Mucosa of gallbladder (tissue), 1 donor: ENCODE data around the gene MAN2A2. TPM values are rescaled to one million over a fixed set of nuclear protein-coding genes. Genes with fewer than 3 reads are reported as not detected.
"Not testable (repeated sequence)": the region's sequence is repeated elsewhere in the genome, so short reads cannot be mapped to it uniquely, and the experiment has no call there.

Source experiments
- DNase-seq: peaks from one replicate; pipeline ENCODE4 v3.0.0-alpha.2; 2020; ENCODE audit warnings: low spot score
- total RNA-seq: library from RNA; stranded (reverse); gene quantifications from one replicate; pipeline ENCODE4 v1.2.1, GENCODE V29; 2021
- donor health status: DM: no; HTN: no; CAD: no.

Gene MAN2A2
- total RNA-seq, 1 donor from 2014 or later = 95.4 TPM

DNA sequence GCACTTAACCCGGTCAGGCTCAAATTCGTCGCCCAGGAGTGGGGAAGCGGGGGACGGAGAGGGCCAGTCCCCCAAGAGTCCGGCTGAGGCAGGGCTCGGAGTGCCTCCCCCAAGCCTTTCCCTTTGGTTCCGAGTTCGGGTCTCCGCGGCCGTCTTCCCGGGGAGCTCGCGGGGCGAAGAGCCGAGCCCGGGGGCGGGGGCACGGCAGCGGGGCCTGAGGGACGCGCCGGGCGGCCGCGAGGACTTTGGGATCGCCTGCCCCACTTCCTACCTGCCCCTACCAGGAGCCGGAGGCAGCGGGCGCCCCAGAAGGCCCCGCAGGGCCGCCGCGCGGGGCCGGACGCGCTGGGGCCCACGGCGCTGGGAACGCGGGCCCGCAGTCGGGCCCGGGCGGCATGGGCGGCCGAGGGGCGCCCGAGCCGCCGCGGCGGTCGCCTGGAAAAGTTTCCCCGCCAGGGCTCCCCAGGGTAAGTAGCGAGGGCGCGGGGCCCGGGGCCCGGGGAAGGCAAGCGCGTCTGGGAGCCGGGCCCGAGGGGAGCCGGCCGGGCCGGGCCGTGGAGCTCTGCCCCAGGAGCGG, 31.9 kb upstream of the MAN2A2 start:
- DNase-seq = no peak

DNA sequence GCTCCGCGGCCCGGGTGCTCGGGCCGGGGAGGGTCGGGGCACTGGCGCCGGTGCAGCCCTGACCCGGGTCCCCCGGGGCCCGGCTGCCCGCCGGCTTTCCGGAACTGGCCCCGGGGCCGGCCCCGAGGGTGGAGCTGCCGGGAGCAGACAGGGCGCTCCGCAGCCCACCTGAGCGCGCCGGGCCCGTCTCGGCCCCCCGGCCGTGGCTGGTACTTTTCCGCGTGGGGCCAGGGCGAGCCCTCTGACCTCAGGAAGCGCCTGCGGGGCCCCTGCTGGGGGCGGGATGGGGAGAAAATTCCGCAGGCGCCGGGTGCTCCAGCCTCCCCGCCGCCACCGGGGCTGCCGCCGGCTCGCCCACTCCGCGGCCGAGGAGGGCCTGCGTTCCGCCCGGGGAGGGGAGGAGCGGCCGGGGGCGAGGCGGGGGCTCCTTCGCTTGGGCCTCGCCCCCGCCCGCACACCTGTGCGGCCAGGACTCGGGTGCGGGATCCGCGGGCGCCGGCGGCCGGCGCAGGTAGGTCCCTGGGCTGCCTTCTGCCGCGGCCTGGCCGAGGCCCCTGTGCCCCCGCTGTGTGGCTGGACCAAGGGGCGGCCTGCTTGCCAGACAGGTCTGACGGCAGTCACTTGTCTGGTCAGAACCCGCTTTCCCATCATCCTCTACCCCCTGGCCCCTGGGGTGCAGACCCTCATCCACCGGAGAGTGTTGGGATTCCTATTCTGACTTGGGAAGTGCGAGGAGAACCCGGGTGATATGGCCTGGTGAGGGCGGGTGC, 31.2 kb upstream of the MAN2A2 start:
- DNase-seq = no peak

DNA sequence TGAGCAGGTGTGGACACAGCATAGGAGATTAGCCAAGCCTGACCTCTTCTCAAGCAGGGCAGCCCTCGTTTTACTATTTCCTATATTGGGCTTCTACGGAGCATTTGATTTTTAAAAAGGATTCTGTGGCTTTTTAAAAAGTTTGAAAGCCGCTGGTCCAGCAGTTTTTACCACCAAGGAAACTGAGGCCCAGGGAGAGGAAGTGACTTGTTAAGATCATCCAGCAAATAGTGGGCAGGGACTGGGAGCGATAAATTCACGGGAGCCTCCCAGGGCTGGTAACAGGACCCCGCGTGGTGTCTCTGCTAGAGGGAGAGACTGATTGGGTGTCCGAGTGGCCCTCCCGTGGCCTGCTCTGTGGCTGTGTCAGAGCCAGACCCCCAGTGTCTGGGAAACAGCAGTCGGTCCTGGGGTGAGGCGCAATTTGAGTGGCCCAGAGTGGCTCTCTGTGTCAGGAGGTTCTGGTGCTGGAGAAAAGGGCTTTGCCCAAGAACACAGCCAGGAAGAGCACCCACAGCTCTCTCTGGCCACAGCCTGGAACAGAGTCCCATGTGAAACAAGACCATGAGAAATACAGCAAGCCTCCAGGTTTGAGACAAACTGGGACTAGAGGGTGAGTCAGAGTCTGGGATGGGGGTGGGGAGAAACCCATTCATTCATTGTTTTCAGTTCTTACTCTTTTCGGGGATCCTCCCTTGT, 30.5 kb upstream of the MAN2A2 start:
- DNase-seq = no peak

DNA sequence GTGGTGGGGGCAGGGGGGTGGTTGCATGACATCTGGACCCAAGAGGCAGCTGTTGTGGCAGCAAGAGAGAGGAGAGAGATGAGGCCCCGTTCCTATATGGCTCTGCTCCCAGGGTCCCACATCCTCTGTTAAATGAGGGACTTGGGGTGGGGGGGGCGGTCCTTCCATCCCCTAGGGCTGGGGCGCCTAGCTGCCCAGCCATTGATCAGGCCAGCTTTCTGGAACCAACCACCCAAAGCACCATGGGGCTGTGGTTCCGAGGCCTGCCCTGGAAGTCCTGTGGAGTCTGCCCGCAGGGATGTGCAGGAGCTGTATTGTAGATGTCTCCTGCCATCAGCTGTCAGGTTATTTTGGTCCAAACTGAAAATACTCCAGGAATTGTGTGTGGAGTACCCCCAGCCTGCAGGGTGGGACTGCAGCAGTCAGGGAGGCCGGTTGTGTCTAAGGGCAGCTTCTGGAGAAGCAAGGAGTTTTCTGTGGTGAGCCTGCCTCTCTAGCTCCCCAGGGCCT, 29.6 kb upstream of the MAN2A2 start:
- no peak for DNase-seq

DNA sequence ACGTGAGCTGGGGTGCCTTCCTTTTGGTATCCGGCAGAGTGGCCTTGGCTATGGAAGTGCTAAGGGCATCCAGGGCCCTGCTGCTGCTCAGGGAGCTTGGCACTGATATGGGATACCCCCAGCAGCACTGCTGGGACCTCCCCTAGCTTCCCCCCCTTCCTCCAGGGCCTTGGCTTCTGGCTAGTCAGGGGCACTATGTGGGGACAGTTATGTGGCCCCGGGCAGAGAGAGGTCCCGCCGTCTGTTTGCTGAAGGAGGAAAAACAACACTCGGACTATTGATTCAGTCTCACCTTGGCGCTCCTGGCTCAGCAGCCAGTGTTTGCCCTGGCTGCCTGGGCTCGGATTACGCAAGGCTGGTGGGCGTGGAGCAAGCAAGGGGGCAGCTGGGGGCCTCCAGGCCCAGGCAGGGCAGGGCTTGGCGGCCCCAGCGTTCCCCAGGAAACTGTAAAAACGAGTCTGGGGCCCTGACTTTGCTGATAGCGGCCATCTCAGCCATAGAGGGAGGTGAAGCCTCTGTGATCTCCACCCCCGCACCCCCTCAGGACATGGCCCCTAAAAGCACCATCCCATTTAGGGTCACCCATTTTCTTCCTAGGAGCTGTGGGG, 29.0 kb upstream of the MAN2A2 start:
- peak; percentile 57 for DNase-seq

DNA sequence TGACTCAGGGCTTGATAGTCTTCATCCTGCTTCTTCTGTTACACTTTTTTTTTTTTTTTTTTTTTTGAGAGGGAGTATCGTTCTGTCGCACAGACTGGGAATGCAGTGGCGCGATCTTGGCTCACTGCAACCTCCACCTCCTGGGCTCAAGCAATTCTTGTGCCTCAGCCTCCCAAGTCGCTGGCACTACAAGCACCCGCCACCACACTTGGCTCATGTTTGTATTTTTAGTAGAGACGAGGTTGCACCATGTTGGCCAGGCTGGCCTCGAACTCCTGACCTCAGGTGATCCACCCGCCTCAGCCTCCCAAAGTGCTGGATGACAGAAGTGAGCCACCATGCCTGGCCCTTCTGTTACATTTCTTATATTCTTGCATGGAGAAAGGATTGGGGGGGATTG, 28.1 kb upstream of the MAN2A2 start:
- DNase-seq = not testable (repeated sequence)

DNA sequence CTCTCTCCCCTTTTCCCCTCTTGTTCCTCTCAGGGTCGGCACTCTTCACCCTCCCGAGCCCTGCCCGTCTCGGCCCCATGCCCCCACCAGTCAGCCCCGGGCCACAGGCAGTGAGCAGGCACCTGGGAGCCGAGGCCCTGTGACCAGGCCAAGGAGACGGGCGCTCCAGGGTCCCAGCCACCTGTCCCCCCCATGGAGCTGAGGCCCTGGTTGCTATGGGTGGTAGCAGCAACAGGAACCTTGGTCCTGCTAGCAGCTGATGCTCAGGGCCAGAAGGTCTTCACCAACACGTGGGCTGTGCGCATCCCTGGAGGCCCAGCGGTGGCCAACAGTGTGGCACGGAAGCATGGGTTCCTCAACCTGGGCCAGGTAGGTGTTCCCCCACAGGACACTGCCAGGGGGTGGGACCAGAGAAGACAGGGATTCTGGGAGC, 27.5 kb upstream of the MAN2A2 start:
- DNase-seq = no peak

DNA sequence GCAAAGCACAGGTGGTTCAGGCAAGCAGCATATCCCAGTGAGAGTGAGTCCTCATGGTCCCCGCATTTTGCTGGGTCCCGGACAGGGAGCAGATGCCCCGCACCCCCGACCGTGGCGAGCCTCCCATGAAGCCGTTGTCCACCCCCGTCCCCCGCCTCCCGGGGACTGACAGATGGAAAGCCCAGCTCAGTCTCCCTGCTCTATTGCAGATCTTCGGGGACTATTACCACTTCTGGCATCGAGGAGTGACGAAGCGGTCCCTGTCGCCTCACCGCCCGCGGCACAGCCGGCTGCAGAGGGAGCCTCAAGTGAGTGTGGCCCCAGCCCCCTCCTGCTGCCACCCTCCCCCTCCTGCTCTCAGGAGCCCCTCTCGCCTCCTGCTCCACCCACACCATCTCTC, 27.1 kb upstream of the MAN2A2 start:
- no peak for DNase-seq

DNA sequence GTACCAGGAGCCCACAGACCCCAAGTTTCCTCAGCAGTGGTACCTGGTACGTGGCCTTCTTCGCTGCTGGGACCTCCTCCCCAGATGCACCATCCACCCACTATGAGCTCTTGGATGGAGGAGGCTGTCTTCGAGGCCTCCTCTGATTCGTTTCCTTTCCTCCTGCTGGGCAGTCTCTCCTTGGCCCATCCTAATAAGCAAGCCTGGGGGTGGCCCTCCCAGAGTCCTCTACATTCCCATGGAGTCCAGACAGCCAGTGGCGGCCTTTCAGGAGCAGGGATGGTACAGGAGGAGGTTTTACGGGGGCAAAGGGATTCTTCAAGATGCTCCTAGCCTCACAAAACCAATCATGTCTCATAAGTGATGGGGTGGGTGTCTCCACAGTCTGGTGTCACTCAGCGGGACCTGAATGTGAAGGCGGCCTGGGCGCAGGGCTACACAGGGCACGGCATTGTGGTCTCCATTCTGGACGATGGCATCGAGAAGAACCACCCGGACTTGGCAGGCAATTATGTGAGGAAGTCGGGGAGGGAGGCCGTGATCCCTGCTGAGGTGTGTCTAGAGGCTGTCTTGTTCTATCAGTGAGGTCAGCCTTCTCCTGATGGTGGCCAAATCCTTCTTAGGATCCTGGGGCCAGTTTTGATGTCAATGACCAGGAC, 26.5 kb upstream of the MAN2A2 start:
- no peak for DNase-seq

DNA sequence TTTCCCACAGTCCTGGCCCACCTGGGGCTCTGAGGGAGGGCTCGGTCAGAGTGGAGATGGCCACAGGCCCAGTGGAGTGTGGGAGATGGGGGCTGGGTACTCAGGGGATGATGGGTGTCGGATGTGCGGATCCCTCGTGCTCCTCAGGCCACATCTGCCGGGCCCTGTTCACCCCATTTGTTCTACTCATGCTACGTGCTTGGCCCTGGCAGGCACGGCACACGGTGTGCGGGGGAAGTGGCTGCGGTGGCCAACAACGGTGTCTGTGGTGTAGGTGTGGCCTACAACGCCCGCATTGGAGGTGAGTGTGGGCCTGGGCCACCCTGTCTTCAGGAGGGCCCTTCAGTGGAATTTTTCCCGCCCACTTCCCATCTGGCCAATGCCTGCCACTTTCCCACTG, 25.8 kb upstream of the MAN2A2 start:
- DNase-seq = no peak

DNA sequence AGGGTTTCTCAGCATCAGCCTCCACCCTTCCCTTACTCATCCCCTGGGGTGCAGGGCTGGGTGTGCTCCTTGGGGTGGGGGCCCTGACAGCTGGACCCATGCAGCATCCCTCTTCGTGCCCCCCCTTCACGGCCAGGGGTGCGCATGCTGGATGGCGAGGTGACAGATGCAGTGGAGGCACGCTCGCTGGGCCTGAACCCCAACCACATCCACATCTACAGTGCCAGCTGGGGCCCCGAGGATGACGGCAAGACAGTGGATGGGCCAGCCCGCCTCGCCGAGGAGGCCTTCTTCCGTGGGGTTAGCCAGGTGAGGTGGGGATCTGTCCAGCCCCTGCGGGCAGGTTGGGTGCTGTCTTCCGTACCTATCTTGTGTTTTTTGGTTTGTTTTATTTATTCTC, 25.1 kb upstream of the MAN2A2 start:
- DNase-seq = no peak

DNA sequence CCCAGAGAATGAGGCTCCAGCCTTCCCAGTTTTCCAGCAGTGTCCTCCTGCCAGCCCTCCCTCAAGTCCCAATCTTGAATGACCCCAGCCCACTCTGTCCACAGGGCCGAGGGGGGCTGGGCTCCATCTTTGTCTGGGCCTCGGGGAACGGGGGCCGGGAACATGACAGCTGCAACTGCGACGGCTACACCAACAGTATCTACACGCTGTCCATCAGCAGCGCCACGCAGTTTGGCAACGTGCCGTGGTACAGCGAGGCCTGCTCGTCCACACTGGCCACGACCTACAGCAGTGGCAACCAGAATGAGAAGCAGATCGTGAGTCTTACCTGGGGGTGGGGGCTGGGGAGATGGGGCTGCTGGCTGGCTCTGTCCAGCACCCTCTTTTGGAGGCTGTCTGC, 24.4 kb upstream of the MAN2A2 start:
- no peak for DNase-seq

DNA sequence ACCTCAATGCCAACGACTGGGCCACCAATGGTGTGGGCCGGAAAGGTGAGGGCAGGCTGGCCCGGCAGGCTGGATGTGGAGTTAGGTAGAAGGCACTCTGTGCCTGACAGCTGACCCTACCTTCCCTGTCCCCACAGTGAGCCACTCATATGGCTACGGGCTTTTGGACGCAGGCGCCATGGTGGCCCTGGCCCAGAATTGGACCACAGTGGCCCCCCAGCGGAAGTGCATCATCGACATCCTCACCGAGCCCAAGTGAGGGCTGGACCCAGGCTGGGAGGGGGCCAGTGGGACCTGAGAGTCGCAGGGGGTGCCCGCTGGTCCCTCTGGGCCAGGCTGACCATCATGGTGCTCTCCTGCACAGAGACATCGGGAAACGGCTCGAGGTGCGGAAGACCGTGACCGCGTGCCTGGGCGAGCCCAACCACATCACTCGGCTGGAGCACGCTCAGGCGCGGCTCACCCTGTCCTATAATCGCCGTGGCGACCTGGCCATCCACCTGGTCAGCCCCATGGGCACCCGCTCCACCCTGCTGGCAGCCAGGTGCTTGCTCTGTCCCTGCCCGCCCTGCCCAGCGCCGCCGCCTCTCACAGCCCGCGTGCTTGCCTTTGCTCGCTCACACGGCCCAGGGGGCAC, 23.3 kb upstream of the MAN2A2 start:
- DNase-seq = no peak

DNA sequence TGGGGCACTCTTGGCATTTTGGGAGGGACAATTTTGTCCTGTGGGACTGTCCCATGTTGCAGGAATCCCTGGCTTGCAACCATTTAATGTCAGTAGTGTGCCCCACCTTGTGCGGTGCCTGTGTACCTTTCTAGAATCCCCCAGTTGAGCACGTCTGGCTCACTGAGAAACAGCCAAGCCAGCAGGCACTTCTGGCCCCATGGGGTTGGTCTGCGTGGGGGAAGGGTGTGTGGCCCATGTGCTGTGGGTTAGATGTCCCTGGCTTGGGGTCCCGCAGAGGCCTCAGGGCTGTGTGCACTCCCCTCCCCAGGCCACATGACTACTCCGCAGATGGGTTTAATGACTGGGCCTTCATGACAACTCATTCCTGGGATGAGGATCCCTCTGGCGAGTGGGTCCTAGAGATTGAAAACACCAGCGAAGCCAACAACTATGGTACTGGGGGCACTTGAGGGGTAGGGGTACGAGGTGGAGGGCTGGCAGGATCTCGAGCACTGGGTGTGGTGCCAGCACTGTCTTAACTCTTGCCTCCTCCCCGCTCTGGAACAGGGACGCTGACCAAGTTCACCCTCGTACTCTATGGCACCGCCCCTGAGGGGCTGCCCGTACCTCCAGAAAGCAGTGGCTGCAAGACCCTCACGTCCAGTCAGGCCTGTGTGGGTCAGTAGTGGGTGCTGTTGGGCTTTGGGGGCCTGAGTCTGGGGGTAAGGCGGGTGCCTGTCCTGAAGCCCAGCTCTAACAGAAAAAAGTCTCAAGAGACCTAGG, 22.5 kb upstream of the MAN2A2 start:
- no peak for DNase-seq

DNA sequence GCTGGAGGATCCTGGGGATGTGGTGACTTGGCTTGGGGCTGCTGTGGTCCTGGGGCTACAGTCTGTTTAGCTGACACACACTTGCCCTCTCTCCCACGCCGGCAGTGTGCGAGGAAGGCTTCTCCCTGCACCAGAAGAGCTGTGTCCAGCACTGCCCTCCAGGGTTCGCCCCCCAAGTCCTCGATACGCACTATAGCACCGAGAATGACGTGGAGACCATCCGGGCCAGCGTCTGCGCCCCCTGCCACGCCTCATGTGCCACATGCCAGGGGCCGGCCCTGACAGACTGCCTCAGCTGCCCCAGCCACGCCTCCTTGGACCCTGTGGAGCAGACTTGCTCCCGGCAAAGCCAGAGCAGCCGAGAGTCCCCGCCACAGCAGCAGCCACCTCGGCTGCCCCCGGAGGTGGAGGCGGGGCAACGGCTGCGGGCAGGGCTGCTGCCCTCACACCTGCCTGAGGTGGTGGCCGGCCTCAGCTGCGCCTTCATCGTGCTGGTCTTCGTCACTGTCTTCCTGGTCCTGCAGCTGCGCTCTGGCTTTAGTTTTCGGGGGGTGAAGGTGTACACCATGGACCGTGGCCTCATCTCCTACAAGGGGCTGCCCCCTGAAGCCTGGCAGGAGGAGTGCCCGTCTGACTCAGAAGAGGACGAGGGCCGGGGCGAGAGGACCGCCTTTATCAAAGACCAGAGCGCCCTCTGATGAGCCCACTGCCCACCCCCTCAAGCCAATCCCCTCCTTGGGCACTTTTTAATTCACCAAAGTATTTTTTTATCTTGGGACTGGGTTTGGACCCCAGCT, 21.7 kb upstream of the MAN2A2 start:
- DNase-seq = no peak

DNA sequence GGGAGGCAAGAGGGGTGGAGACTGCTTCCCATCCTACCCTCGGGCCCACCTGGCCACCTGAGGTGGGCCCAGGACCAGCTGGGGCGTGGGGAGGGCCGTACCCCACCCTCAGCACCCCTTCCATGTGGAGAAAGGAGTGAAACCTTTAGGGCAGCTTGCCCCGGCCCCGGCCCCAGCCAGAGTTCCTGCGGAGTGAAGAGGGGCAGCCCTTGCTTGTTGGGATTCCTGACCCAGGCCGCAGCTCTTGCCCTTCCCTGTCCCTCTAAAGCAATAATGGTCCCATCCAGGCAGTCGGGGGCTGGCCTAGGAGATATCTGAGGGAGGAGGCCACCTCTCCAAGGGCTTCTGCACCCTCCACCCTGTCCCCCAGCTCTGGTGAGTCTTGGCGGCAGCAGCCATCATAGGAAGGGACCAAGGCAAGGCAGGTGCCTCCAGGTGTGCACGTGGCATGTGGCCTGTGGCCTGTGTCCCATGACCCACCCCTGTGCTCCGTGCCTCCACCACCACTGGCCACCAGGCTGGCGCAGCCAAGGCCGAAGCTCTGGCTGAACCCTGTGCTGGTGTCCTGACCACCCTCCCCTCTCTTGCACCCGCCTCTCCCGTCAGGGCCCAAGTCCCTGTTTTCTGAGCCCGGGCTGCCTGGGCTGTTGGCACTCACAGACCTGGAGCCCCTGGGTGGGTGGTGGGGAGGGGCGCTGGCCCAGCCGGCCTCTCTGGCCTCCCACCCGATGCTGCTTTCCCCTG, 21.0 kb upstream of the MAN2A2 start:
- DNase-seq = no peak

DNA sequence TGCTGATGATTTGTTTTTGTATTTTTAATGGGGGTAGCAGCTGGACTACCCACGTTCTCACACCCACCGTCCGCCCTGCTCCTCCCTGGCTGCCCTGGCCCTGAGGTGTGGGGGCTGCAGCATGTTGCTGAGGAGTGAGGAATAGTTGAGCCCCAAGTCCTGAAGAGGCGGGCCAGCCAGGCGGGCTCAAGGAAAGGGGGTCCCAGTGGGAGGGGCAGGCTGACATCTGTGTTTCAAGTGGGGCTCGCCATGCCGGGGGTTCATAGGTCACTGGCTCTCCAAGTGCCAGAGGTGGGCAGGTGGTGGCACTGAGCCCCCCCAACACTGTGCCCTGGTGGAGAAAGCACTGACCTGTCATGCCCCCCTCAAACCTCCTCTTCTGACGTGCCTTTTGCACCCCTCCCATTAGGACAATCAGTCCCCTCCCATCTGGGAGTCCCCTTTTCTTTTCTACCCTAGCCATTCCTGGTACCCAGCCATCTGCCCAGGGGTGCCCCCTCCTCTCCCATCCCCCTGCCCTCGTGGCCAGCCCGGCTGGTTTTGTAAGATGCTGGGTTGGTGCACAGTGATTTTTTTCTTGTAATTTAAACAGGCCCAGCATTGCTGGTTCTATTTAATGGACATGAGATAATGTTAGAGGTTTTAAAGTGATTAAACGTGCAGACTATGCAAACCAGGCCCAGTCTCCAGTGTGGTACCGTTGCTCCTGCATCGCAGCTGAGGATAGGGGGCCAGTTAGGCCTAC, 20.1 kb upstream of the MAN2A2 start:
- DNase-seq = no peak

DNA sequence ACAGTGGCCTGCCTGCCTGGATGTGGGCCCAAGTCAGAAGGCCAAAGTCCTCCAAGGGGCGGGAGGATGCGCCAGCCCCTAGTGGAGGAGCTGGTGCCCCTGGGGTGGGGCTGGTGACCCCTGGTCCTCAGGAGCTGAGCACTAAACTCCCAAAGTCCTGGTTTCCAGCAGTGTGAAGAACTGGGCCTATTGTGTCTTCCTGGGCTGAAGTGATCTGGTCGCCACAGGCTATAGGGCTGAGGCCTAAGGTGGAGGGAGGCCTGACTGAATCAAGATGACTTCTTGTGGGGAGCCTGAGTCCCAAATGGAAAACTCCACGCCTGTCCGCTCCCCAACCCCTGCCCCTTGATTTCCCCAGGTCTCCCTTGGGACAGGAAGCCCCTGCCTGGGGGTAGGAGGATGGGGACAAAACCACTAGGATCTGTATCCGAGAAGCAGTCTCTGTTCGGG, 19.6 kb upstream of the MAN2A2 start:
- DNase-seq = no peak
